ENCODE results near the gene TMEM232.
"Not testable (repeated sequence)": the region's sequence is repeated elsewhere in the genome, so short reads cannot be mapped to it uniquely, and the experiment has no call there.

TMEM232 gene

DNA sequence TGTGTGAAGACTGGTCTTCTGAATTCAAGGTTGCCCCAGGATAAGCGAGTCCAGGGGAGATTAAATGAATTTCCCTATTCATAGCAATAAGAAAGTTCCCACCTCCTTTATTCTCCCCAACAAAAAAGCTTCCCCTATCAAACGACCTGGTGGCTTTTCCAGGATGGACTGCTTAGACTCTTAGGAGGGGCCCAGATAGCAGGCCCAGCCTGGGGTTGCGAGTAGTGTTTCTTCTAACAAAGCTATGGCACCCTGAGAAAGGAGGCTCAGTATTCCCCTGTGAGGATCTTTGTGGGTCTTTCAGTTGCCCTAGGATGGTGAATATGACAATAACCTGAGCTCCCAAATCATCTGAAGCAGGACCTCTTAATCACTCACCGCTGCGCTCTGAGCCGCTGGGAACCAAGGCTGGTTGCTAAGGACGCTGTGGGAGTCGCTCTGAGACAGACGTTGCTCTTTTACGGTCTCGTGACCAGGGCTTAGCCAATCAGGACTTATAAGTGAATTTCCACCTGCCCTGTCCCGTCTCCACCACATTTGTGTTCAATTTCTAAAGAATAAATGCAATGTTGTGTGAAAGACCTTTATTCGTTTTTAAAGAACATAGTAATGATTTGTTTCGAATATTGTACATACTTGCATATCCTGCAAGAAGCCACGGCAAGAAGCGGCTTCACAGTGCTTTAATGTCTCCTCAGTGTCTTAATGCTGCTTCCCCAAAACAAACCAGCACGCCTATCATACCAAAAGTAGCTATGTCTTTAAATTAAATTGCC is at the start of gene TMEM232:
TSS of gene TMEM232 (minus strand) at position 423 of the 776 bp plus-strand sequence. CDS start 59,319 bp downstream, outside the sequence.
- peak; percentile 72 to 83 for DNase-seq

DNA sequence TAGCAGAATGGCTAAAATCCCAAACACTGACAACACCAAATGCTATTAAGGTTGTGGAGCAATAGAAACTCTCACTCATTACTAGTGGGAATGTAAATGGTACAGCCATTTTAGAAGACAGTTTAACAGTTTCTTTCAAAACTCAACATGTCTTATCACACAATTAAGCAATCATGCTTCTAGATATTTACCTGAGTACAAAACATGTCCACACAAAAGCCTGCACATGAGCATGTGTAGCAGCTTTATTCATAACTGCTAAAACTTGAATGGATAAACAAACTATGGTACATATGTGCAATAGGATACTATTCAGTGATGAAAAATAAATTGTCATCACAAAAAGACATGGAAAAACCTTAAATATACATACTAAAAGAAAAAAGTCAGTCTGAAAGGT is 43.8 kb upstream of the TMEM232 start:
- DNase-seq, result no peak

DNA sequence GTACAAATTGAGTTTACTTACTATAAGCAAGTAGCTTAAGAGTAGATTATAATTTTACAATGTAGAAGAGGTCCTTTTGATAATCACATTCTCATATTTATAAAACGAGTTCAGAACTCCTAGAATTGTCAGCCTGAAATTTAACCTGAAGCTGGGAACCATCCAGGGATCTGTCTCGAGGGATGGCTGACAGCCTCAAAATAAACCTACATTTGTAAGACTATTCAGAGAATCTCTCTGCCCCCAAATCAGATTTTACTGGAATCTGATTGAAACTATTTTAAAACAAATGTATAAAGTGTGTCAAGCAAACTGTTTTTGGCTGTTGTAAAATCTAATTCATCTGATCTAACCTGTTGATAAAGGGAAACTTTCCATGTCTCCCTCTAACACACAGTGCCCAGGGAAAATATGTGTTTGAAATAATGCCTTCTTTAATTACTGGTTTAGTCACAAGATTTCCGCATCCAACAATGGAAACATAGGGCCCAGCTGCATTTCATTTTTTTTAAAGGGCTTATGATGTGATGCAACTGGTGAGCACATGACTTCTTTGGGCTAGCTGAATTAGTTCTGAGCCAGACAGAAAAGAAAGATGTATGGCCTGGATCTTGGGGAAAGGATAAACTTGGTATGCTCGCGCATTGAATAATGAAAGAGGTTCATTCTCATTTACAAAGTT is 42.7 kb upstream of the TMEM232 start:
- no peak for DNase-seq

DNA sequence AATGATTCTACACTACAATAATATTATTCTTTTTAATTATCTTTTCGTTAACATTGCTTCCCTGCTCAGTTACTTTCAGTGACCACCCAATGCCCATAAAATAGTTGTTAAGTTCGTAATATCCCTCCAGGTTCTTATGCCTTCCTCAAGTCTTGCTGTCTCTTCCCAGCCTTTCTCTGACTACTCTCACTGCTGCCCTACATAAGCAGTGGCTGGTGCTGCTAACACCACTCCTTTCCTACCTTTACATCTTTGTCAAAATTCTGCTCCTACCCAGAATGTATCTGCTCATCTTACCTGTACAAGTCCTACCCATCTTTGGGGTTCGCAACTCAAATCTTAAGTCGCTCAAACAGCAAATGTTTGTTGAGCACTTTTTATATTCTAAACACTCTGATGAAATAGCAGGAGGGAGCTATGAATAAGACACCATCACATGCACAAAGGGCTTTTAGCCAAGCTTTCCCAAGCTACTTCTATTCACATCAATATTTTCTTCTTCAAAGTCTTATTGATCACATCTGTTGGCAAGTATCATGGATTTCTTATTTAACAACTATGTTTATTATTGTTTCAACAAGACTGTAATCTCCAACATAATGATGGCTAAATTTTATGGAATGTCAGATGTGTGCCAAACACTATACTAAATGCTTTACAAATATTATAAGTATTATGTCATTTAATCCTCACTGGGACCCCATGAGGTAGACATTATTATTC is 41.8 kb upstream of the TMEM232 start:
- DNase-seq, result no peak

DNA sequence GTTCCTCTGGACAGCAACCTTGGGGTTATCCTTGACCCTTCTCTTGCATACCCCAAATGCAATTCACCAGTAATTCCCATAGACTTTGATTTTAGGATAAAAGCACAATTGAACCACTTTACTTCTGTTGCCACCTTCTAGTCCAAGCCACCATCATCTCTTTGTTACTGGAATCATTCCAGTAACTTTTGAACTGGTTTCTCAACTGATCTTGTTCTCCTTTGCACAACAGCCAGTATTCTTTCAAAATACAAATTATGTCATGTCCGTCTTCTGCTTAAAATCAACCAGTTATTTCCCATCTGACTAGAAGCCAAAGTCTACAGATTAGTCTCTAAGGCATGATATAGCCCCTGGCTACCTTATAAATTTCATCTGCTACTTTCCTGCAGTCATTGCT is 33.7 kb upstream of the TMEM232 start:
- DNase-seq, result no peak

DNA sequence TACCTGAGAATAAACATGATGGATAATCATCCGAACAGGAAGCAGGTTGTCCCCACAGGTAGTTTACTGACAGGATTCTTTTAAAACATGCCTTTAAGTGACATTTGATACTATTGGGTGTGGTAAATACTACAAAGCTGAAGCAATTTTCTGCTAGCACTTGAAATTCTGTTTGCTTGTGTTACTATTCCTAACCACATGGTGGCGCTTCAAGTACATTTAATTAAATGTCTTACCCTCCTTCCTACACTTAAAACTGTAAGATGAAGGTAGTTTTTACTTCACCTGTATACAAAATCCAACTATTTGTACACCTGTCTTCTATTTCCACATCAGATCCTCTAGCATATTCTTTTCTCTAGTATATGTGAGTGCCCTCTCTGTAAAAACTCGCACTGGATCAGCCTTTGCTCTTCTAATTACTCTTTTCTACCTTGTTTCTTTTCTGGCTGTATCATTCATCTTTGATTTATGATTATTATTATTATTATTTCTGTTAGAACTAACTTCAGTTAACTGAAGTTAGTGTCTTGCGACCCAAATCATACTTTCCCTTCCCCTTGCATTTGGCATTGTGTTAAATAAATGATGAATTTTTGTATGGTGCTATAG is 30.8 kb upstream of the TMEM232 start:
- peak in 1 of 2 donors; percentile 60 for DNase-seq

DNA sequence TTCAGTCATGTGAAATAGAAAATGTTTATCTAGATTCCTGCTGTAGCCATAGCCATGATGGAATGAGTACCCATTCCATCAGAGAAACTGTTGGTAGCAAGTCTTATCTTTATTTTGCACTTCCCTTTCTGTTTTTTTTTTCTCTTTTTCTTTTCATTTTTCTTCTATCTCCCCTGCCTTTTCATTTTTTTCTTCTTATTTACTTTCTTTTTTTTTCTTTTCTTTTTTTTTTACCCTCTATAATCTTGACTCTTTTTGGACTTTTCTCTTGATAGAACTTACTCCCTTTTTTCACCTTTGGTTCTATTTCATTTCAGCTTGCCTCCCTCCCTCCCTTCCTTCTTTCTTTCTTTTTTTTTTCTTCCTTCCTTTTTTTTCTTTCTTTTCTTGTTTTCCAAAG is 27.7 kb upstream of the TMEM232 start:
- no peak for DNase-seq

DNA sequence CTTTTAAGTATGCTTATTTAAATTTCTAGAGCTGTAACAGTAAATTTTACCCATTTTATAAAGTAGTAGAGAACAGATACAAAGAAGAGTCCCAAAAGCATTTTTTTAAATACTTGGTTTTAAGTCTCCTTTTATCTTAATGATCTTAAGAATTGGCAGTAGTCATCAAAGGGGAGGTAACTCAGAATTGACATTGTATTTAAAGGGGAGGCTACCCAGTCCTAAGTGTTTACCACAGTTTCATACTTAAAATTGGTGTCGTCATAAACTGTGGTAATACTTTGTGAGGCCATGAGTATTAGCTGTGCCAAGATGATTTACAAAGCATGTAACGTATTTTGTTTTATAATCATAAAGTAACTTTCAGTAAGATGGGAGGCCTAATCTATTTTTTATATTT is 27.1 kb upstream of the TMEM232 start:
- peak in 1 of 2 donors; percentile 31 for DNase-seq

DNA sequence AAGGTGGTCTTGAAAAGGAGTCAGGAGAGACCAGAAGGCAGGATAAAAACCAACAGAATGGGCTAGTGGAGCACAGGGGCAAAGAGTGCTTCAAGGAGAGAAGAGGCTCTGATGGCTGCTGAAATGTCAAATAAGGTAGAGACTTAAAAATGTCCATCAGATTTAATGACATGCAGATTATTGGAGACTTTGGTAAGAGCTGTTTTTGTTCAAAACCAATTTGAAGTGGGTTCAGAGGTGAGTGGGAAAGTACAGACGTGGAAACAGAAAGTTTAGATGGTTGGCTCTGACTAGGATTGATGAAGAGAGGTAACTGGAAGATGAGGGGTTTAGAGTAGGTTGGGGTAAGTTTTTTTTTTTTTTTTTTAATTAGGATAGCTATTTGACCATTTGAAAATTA is 26.5 kb upstream of the TMEM232 start:
- peak in 1 of 2 donors; percentile 21 for DNase-seq

DNA sequence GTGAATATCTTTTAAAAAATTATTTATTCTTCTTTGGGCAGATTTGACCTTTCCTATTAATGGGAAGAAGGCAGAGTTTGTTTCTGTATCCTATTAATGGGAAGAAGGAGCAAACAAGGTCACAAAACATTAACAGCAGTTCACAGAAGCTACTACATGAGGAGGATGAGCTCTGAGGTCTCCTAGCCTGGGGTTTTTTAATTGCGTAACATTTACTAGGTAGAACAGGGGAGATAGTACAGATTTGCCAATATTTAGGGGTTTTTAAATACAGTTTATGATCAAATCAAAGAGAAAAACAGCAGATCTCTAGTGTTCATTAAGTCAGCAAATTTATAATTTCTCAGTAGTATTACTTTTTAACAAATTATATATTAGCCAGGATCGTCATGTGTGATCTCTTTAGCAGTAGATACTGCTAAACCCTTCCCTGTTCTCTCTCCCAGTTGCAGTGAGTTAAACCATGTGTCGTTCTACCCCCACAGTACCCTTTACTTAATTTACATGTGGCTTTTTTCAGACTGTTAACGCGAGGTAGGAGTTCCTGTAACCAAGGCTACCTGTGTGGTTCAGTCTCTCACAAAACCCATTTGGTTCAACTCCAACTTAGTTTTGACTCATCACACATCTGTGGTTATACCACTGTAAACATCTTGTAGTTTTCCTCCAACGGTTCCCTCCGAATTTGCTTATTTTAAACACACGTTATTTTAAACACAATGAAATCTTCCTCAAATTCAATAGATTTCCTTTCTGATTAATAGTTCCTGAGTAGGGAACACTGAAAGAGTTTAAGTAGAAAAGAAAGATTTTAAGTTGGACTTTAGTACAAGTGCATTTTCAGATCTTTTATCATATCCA is 25.7 kb upstream of the TMEM232 start:
- peak; percentile 10 to 60 for DNase-seq

DNA sequence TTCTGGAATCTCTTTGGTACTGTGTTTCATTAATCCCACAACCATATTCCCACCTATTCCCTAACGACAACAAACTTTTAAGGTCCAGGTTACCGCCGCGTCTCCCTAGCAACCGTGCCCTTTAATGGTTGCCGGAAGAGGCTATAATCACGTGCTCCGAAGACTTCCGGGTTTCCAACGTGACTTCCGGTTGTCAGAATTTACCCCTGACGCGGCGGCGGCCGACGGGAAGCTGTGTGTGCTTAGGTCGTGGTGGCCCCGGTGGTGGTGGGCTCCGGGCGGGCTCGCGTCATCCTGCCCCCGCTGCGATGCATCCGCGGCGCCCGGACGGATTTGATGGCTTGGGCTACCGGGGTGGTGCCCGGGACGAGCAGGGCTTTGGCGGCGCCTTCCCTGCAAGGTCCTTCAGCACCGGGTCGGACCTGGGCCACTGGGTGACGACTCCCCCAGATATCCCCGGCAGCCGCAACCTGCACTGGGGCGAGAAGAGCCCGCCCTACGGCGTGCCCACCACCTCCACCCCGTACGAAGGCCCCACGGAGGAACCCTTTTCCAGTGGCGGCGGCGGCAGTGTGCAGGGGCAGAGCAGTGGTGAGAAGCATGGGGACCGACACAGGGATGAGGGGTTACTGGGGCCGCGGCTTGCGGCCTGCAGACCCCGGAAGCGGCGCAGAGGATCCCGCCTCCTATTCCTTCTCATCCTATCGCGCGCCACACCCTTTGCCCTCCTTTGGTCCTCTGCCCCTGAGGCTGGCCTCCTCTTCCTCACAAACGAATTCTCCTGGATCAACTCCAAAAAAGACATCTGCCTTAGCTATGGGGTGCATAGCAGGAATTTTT is 12.6 kb upstream of the TMEM232 start, which contains the start of gene SLC25A46:
TSS of gene SLC25A46 (plus strand) at position 196 of the 840 bp plus-strand sequence. CDS start at position 309, 113 bp downstream.
- peak; percentile 87 to 91 for DNase-seq

DNA sequence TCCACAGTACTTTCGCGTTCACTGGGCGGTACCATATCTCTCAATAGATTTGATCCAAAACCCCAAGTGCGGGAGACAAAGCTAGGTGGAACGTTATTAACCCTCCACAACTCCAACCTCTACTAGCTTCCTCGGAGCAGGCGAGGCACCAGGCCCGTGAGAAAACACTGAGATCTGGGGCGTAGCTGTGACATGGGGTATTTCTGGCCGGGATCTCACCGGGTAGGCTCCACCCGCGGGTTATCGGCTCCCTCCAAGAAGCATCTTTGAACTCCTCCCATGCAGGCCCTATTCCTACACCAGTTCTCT is 12.0 kb upstream of the TMEM232 start:
- no peak for DNase-seq

DNA sequence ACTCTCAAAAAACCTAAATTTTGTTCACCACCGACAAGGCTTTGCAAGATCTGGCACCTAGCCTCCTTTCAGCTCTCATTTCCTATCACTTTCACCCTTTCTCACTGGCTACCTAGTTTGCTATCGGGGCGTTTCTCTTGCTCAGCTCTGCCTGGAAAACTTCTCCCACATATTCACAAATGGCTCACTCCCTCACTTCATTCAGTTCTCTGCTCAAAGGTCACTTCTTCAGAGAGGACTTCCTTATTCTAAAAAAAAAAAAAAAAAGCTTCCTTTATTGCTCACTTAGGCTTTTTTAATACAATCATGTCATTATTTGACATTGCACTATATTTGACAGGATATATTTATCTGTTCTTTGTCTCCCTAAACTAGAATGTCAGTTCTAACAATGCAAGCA is 10.3 kb upstream of the TMEM232 start:
- no peak for DNase-seq

DNA sequence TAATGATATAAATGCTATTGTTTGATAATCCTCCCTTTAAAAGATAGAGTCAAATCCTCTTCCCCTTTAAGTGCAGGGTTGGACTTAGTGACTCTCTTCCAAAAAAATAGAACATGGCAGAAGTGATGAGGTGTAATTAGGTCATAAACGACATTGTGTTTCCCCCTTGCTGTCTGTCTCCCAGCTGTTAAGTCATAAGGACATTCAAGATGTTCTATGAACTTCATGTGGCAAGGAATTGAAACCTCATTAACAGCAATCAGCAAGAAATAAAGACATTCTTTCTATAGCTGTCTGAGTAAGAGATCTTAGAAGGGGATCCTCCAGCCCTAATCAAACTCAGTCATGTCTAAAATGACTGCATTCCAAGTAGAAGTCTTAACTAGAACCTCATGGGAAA is 9.1 kb upstream of the TMEM232 start:
- no peak for DNase-seq

DNA sequence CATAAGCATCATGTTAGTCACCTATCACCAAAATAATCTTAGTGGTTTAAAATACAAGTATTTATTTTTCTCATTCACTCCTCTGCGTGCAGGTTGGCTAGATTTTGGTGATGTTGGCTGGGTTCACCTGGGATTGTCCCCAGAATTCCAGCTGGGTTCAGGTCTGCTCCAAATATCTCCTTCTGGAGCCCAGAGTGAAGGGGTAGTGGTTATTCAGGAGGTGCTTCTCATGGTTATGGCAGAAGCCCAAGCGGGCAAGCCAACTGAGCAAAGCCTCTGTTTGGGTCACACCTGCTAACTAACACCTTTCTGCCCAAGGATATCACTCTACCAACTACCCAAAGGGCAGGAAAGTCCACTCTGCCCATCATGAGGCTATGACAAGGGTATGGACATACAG is 7.6 kb upstream of the TMEM232 start:
- DNase-seq, result no peak

DNA sequence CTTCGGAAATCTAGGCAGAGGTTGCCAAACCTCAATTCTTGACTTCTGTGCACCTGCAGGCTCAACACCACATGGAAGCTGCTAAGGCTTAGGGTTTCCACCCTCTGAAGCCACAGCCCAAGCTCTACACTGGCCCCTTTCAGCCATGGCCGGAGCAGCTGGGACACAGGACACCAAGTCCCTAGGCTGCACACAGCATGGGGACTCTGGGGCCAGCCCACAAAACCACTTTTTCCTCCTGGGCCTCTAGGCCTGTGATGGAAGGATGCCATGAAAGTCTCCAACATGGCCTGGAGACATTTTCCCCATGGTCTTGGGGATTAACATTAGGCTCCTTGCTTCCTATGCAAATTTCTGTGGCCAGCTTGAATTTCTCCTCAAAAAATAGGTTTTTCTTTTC is 5.0 kb upstream of the TMEM232 start:
- DNase-seq, result not testable (repeated sequence)

DNA sequence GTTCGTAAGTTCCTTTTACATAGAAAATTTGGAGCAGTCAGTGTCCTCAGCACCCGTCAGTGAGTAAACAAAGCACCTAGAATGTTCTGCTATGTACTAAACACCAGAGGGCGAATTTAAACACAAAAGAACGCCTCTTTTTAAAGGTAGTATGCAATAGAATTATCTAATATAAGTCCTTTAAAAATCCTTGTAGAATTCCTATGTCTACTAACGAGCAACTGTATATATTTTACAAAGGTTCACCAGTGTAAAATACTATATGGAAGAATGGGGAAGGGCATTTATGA is 499 bp upstream of the TMEM232 start:
- DNase-seq, result peak in 1 of 2 donors; percentile 27

DNA sequence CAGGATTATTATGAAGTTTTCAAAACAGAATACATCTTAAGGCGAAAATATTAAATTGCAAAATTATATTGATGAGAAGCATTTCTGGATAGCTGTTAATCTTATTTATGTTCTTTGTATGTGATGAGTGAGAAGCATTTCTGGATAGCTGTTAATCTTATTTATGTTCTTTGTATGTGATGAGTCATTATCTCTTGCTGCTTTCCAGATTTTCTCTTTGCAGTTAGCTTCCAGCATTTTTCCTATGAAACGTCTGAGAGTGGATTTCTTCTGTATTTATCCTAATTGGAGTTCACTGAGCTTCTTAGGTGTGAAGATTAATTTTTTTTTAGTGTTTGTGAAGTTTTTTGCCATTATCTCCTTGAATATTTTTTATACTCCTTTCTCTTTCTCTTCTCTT is 8.2 kb downstream of the TMEM232 start:
- DNase-seq, result no peak

DNA sequence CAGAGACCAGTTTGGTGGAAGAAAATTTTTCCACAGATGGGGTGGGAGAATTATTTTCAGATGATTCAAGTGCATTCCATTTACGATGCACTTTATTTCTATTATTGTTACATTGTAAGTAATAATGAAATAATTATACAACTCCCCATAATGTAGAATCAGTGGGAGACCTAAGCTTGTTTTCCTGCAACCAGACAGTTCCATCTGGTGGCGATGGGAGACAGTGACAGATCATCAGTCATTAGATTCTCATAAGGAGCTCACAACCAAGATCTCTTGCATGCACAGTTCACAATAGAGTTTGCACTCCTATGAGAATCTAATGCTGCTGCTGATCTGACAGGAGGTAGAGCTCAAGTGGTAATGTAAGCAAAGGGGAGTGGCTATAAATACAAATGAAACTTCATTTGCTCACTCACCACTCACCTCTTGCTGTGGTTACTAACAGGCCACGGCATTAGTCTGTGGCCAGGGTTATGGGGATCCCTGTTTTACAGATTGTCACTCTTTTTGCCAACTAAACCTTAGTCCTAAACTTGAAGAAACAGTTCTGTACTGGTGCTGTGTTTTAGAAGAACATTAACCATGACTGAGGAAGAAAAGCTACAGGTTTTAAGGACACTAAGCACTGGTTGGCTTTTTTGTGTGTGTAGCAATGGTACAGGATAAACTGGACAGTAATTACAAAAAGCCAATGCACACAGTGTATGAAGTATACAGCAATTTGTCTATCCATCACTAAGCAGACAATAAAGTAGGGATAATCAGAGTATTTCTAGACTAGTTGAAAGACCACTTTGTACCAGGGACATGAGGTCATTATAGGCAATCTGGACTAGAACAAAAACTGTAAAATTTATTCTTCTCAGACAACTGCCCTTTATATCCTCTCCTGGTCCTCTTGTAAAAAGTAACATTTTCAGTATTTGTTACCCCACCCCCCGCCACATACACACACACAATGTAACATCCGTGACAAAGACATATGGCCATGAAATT is 9.9 kb downstream of the TMEM232 start:
- no peak for DNase-seq

DNA sequence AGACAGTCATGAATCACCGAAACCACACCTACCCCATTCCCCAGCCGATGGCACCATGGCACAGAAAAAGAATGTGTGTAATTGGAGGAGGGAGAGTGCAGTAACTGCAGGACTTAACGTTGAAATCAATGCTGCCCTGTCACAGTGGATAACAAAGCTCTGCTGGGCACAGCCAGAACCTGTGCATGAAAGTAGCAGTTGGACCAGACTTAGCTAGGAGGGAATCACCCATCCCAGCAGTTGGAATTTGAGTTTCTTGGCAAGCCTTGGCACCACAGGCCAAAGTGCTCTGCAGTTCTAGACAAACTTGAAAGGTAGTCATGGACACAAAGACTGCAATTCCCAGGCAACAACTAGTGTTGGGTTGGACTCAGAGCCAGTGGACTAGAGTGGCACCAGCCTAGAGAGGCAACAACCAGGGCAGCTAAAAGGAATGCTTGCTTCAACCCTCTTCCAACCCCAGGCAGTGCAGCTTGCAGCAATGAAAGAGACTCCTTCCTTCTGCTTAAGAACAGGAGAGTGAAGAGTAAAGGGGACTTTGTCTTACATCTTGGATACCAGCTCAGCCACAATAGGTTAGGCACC is 19.1 kb downstream of the TMEM232 start:
- DNase-seq, result no peak

All from CD4-positive, alpha-beta T cell treated with Interferon alpha-2 for 1 hour (primary cell).